HepG2 (cell line): ENCODE data around the gene CENPB. TPM values are rescaled to one million over a fixed set of nuclear protein-coding genes. Genes with fewer than 3 reads are reported as not detected.

ENCODE experiments used
- CENPT ChIP-seq: sonication (generic); formaldehyde crosslinking; IDR thresholded peaks from 2 replicates; pipeline ENCODE4 v1.8.0; 2022; ENCODE audit warnings: low read depth, mild to moderate bottlenecking, moderate library complexity, missing genetic modification reagents
- FOXC1 ChIP-seq: sonication (generic); formaldehyde crosslinking; IDR thresholded peaks from 2 replicates; pipeline ENCODE4 v1.8.0; 2022; ENCODE audit warnings: mild to moderate bottlenecking, missing genetic modification reagents, borderline replicate concordance
- KDM2A ChIP-seq: sonication (generic); formaldehyde crosslinking; IDR thresholded peaks from 2 replicates; pipeline ENCODE4 v1.4.0; 2020; ENCODE audit warnings: low read depth, missing genetic modification reagents, borderline replicate concordance
- SUZ12 ChIP-seq: fragments of 150-350 bp; IDR thresholded peaks from 2 replicates; pipeline ENCODE4 v1.6.1; 2014; ENCODE audit warnings: low read depth, low read length
- ZBTB37 ChIP-seq: sonication (generic); formaldehyde crosslinking; IDR thresholded peaks from 2 replicates; pipeline ENCODE4 v1.4.0; 2020; ENCODE audit warnings: mild to moderate bottlenecking, missing genetic modification reagents
- ZFYVE20 ChIP-seq: sonication (generic); formaldehyde crosslinking; IDR thresholded peaks from 2 replicates; pipeline ENCODE4 v1.8.0; 2023; ENCODE audit warnings: low read depth, mild to moderate bottlenecking, moderate library complexity, missing genetic modification reagents, borderline replicate concordance
- ZNF30 ChIP-seq: sonication (generic); formaldehyde crosslinking; IDR thresholded peaks from 2 replicates; pipeline ENCODE4 v1.5.0; 2020; ENCODE audit warnings: mild to moderate bottlenecking, missing genetic modification reagents
- ZSCAN29 ChIP-seq: sonication (generic); formaldehyde crosslinking; conservative IDR thresholded peaks from 2 replicates; pipeline ENCODE4 v1.4.0; 2020; ENCODE audit warnings: mild to moderate bottlenecking, missing genetic modification reagents
- polyA plus RNA-seq, 8 experiments: library from polyadenylated mRNA; depleted of rRNA in 3 of 8; stranded (reverse) in 7 of 8; unstranded in 1 of 8; fragments of >200 nt; fragmentation: Illumina TruSeq in 4 of 8; extraction: Trizol in 4 of 8; gene quantifications; 2 replicates each; pipeline versions ENCODE4 v1.2.1 to v1.2.3, GENCODE V29; 2011 to 2016; ENCODE audit warnings: low read depth in 4 of 8, missing spikeins in 1 of 8, mixed read lengths in 1 of 8; ENCODE audit not compliant: insufficient read depth in 1 of 8
- total RNA-seq, 5 experiments: library from RNA; depleted of rRNA; stranded (reverse); fragments of >200 nt; fragmentation: Illumina TruSeq; extraction: Trizol; gene quantifications; 2 replicates each; pipeline ENCODE4 v1.2.3, GENCODE V29; 2016; ENCODE audit warnings: low read depth in 1 of 5
- TF ChIP-seq, protein P1 (sequence below), 2 experiments: sonication (generic) in 1 of 2; formaldehyde crosslinking in 1 of 2; IDR thresholded peaks; 2 replicates each; pipeline versions ENCODE4 v1.4.0 to v1.6.1; 2018 to 2020; ENCODE audit warnings: missing genetic modification reagents in 2 of 2, borderline replicate concordance in 1 of 2, low read depth in 1 of 2, mild to moderate bottlenecking in 1 of 2, missing biosample characterization in 1 of 2
- TF ChIP-seq, protein P2 (sequence below): sonication (generic); formaldehyde crosslinking; IDR thresholded peaks from 2 replicates; pipeline ENCODE4 v1.5.0; 2020; ENCODE audit warnings: mild to moderate bottlenecking, missing genetic modification reagents
- TF ChIP-seq, protein P3 (sequence below): sonication (generic); formaldehyde crosslinking; IDR thresholded peaks from 2 replicates; pipeline ENCODE4 v1.4.0; 2020; ENCODE audit warnings: missing genetic modification reagents, mild to moderate bottlenecking, borderline replicate concordance
- TF ChIP-seq, protein P4 (sequence below): IDR thresholded peaks from 2 replicates; pipeline ENCODE4 v1.6.1; 2016; ENCODE audit warnings: mild to moderate bottlenecking, missing biosample characterization, missing genetic modification reagents

Gene CENPB
- total and polyA plus RNA-seq, 2 of the 13 experiments (the other 11 are each of a cell fraction or from before 2014, with no cell fraction given), result 10.4 to 54.5 TPM

DNA sequence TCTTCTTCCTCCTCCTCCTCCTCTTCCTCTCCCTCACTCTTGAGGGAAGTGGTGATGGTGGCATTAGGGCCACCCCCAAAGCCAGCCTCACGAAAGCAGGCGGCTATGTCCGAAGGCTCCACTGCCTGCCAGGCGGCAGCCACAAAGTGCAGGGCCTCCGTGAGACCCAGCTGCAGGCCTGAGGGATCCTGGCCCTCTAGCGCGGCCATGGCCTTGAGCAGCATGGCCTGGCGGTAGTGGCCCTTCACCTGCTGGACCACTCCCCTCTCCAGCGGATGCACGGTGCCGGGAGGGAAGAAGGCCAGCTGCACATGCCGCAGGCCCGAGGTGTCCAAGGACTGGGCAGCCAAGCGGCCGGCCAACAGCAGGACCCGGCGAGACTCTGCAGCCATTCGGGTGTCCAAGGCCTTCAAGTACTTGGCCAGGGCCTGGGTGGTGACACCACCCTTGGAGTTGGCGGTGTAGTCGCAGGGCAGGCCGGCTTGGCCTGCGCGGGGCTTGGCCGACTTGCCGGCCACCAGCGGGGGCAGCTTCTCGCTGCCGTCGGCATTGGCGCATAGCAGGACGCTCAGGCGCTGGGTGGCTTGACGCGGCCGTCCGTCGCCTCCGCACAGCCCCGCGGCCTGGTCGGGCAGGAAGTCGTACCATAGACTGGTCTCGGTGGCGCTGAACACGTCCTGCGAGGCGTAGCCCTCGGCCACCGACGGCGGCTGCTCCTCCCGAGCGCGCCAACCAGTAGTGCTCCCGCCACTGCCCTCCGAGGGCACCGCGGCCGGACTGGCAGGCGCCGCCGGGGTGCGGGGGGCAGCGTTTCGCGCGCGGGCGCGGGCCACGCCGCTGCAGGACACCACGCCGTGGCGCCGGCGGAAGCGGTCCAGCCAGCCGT lies 1.1 kb downstream of the CENPB start (continued):
- TF ChIP-seq ZNF30 (no peak), SUZ12 (no peak), ZBTB37 (peak; percentile 74), CENPT (CRISPR knock-in tag) (no peak), ZSCAN29 (CRISPR knock-in tag) (no peak), ZFYVE20 (CRISPR knock-in tag) (no peak), KDM2A (peak; percentile 3; the same call in 1 of the 2 replicates), FOXC1 (no peak)
- TF ChIP-seq, protein P1, sequence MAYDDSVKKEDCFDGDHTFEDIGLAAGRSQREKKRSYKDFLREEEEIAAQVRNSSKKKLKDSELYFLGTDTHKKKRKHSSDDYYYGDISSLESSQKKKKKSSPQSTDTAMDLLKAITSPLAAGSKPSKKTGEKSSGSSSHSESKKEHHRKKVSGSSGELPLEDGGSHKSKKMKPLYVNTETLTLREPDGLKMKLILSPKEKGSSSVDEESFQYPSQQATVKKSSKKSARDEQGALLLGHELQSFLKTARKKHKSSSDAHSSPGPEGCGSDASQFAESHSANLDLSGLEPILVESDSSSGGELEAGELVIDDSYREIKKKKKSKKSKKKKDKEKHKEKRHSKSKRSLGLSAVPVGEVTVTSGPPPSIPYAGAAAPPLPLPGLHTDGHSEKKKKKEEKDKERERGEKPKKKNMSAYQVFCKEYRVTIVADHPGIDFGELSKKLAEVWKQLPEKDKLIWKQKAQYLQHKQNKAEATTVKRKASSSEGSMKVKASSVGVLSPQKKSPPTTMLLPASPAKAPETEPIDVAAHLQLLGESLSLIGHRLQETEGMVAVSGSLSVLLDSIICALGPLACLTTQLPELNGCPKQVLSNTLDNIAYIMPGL (CRISPR knock-in tag; IDR thresholded peaks at IDR 0.05; ENCODE audit: borderline replicate concordance in 1 of 2, low read depth in 1 of 2), result 0 out of 4 replicates have a peak, but pooled peaks of 1 of the 2 experiments have one; percentile 26
- TF ChIP-seq, protein P2, sequence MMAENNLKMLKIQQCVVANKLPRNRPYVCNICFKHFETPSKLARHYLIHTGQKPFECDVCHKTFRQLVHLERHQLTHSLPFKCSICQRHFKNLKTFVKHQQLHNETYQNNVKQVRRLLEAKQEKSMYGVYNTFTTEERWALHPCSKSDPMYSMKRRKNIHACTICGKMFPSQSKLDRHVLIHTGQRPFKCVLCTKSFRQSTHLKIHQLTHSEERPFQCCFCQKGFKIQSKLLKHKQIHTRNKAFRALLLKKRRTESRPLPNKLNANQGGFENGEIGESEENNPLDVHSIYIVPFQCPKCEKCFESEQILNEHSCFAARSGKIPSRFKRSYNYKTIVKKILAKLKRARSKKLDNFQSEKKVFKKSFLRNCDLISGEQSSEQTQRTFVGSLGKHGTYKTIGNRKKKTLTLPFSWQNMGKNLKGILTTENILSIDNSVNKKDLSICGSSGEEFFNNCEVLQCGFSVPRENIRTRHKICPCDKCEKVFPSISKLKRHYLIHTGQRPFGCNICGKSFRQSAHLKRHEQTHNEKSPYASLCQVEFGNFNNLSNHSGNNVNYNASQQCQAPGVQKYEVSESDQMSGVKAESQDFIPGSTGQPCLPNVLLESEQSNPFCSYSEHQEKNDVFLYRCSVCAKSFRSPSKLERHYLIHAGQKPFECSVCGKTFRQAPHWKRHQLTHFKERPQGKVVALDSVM (CRISPR knock-in tag), result no peak
- TF ChIP-seq, protein P3, sequence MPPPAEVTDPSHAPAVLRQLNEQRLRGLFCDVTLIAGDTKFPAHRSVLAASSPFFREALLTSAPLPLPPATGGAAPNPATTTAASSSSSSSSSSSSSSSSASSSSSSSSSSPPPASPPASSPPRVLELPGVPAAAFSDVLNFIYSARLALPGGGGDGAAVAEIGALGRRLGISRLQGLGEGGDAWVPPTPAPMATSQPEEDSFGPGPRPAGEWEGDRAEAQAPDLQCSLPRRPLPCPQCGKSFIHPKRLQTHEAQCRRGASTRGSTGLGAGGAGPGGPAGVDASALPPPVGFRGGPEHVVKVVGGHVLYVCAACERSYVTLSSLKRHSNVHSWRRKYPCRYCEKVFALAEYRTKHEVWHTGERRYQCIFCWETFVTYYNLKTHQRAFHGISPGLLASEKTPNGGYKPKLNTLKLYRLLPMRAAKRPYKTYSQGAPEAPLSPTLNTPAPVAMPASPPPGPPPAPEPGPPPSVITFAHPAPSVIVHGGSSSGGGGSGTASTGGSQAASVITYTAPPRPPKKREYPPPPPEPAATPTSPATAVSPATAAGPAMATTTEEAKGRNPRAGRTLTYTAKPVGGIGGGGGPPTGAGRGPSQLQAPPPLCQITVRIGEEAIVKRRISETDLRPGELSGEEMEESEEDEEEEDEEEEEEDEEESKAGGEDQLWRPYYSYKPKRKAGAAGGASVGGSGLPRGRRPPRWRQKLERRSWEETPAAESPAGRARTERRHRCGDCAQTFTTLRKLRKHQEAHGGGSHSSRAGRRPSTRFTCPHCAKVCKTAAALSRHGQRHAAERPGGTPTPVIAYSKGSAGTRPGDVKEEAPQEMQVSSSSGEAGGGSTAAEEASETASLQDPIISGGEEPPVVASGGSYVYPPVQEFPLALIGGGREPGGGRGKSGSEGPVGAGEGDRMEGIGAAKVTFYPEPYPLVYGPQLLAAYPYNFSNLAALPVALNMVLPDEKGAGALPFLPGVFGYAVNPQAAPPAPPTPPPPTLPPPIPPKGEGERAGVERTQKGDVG (CRISPR knock-in tag), result peak; percentile 93; the same call in 1 of the 2 replicates
- TF ChIP-seq, protein P4, sequence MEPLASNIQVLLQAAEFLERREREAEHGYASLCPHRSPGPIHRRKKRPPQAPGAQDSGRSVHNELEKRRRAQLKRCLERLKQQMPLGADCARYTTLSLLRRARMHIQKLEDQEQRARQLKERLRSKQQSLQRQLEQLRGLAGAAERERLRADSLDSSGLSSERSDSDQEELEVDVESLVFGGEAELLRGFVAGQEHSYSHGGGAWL, result peak; percentile 21; the same call in 1 of the 2 replicates
